Calu3 (cell line): ENCODE data around the gene HERPUD2. TPM values are rescaled to one million over a fixed set of nuclear protein-coding genes. Genes with fewer than 3 reads are reported as not detected.

ENCODE experiments used
- BruUV-seq: library from RNA; stranded (reverse); fragments of 400-500 nt; replicated peaks from 2 replicates; lab custom pipeline; 2021; lab: Mats Ljungman, UMichigan
- CTCF ChIA-PET: fragments of 300-600 bp; sonication (Branson Sonifier 250); formaldehyde crosslinking; loops from one replicate; lab custom pipeline; 2022; ENCODE audit warnings: antibody characterized with exemption; lab: Charles Lee
- DNase-seq: peaks from one replicate; pipeline ENCODE4 v3.0.0; 2022
- H3K27ac Mint-ChIP-seq: one replicate; pipeline ENCODE4 v1.8.0; 2022; ENCODE audit warnings: mixed read lengths; ENCODE audit not compliant: unreplicated experiment
- H3K27me3 Mint-ChIP-seq: one replicate; pipeline ENCODE4 v1.8.0; 2022; ENCODE audit warnings: mixed read lengths; ENCODE audit not compliant: unreplicated experiment
- H3K36me3 Mint-ChIP-seq: one replicate; pipeline ENCODE4 v1.8.0; 2022; ENCODE audit warnings: mild to moderate bottlenecking, moderate library complexity, mixed read lengths; ENCODE audit not compliant: insufficient read depth, unreplicated experiment
- H3K4me1 Mint-ChIP-seq: one replicate; pipeline ENCODE4 v1.8.0; 2022; ENCODE audit warnings: mild to moderate bottlenecking, low read depth, mixed read lengths; ENCODE audit not compliant: unreplicated experiment
- H3K4me3 Mint-ChIP-seq: one replicate; pipeline ENCODE4 v1.8.0; 2022; ENCODE audit warnings: mild to moderate bottlenecking, low read depth, moderate library complexity, mixed read lengths; ENCODE audit not compliant: unreplicated experiment
- H3K9me3 Mint-ChIP-seq: one replicate; pipeline ENCODE4 v1.8.0; 2022; ENCODE audit warnings: low read depth, mixed read lengths; ENCODE audit not compliant: unreplicated experiment
- CTCF ChIP-seq: fragments of 200-600 bp; IDR thresholded peaks from one replicate; pipeline ENCODE4 v1.8.0; 2022; ENCODE audit warnings: antibody characterized with exemption; ENCODE audit not compliant: unreplicated experiment
- intact Hi-C: fragments of 100-400 bp; cut with micrococcal nuclease; formaldehyde crosslinking; loops from one replicate; pipeline ENCODE4 v1.10.0; 2022; ENCODE audit not compliant: unreplicated experiment
- total RNA-seq: library from RNA; stranded (reverse); gene quantifications from 2 replicates; pipeline ENCODE4 v1.2.3, GENCODE V29; 2022

Gene HERPUD2
- total RNA-seq, 1 experiment from 2014 or later: 42.7 TPM

GRCh38 chr7:35652124-35652523 is 42.8 kb downstream of the HERPUD2 start:
- H3K27me3 Mint-ChIP-seq: no peaks in the 10 kb centered on the region
- H3K36me3 Mint-ChIP-seq: no peaks in the 10 kb centered on the region
- H3K4me3 Mint-ChIP-seq: no peak overlapping the region
- DNase-seq: no peak
- H3K4me1 Mint-ChIP-seq: no peaks in the 10 kb centered on the region
- peaks cover 12% of the 10 kb centered on the region for H3K9me3 Mint-ChIP-seq
- BruUV-seq: no TSS peak
- no peak overlapping the region for H3K27ac Mint-ChIP-seq
- intact Hi-C loops: no loop called here
- no peak for TF ChIP-seq CTCF
- CTCF ChIA-PET: interaction anchor here (0.7 kb wide), 1 partner anchor 134 kb away, joined by 7 read pairs; no protein-coding TSS in a partner anchor

DNA sequence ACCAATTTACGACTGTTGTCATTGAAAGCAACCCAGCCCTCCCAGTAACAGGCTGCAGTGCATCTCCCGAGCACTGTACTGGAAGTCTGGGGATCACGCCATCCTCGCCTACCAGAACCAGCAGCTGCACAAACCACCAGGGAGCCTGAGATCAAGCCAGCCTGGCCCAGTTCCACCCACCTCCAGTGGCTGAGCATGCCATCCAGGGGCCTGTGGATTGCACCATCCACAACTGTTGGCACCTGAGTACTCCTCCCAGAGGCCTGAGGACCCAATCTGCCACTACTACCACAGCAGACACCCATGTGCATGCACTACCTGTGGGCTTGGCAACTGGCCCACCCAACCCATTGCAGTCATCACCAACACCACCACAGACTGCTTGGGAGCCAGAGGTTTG is 44.2 kb downstream of the HERPUD2 start:
- Mint-ChIP-seq H3K4me1 (no peaks in the 10 kb centered on the region), H3K9me3 (peaks cover 12% of the 10 kb centered on the region), H3K27ac (no peak overlapping the region), H3K36me3 (no peaks in the 10 kb centered on the region), H3K4me3 (no peak overlapping the region), H3K27me3 (no peaks in the 10 kb centered on the region)
- no peak for TF ChIP-seq CTCF
- BruUV-seq: no TSS peak
- intact Hi-C loops: no loop called here
- CTCF ChIA-PET: no interaction called here
- no peak for DNase-seq

DNA sequence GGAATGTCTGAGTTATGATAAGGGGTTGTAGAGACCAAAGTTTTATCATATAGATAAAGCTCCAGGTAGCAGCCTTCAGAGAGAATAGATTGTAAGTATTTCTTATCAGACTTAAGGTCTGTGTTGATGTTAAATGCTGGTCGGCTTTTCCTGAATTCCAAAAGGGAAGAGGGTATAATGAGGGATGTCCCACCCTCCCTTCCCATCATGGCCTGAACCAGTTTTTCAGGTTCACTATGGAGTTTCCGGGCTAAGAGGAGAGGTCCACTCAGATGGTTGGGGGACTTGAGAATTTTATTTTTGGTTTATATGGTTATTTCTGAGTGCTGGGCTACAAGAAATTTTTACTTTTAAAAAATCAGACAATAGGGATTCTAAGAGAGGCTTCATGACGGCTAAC is 45.2 kb downstream of the HERPUD2 start:
- Mint-ChIP-seq H3K27ac (no peak overlapping the region), H3K36me3 (no peaks in the 10 kb centered on the region), H3K27me3 (no peaks in the 10 kb centered on the region), H3K4me3 (no peak overlapping the region), H3K4me1 (no peaks in the 10 kb centered on the region), H3K9me3 (peaks cover 12% of the 10 kb centered on the region)
- DNase-seq: no peak
- no peak for TF ChIP-seq CTCF
- intact Hi-C loops: no loop called here
- BruUV-seq: no TSS peak
- CTCF ChIA-PET: no interaction called here

GRCh38 chr7:35648367-35648766 is 46.6 kb downstream of the HERPUD2 start:
- no peaks in the 10 kb centered on the region for H3K27me3 Mint-ChIP-seq

More at GRCh38 chr7:35648367-35648766, 46.6 kb downstream of the HERPUD2 start:
- TF ChIP-seq CTCF: no peak
- no peaks in the 10 kb centered on the region for H3K36me3 Mint-ChIP-seq
- H3K27ac Mint-ChIP-seq: no peak overlapping the region
- BruUV-seq: no TSS peak
- H3K4me1 Mint-ChIP-seq: no peaks in the 10 kb centered on the region
- H3K9me3 Mint-ChIP-seq: peaks cover 6% of the 10 kb centered on the region
- H3K4me3 Mint-ChIP-seq: no peak overlapping the region
- intact Hi-C loops: no loop called here
- no peak for DNase-seq
- CTCF ChIA-PET: no interaction called here
